ENCODE measurements around the gene ST6GALNAC2.
"Not testable (repeated sequence)": the region's sequence is repeated elsewhere in the genome, so short reads cannot be mapped to it uniquely, and the experiment has no call there.

The ST6GALNAC2 gene

GRCh38 chr17:76560036-76560876, 25.4 kb downstream of the ST6GALNAC2 start (continued):
- TF ChIP-seq ZBTB44 (tag by site-specific recombination; IDR thresholded peaks at IDR 0.05) (no peak), ZNF354C (tag by site-specific recombination; IDR thresholded peaks at IDR 0.05; ENCODE audit: borderline replicate concordance, low read depth) (no peak), KLF16 (tag by site-specific recombination; IDR thresholded peaks at IDR 0.05) (no peak), ZNF670 (tag by site-specific recombination; IDR thresholded peaks at IDR 0.05; ENCODE audit: low read depth) (no peak), ZNF560 (tag by site-specific recombination; IDR thresholded peaks at IDR 0.05; ENCODE audit: borderline replicate concordance) (no peak), ZNF843 (tag by site-specific recombination; IDR thresholded peaks at IDR 0.05) (no peak), ZBTB20 (tag by site-specific recombination; IDR thresholded peaks at IDR 0.05) (peak; percentile 98), ZFP37 (tag by site-specific recombination; IDR thresholded peaks at IDR 0.05) (no peak), ZNF391 (tag by site-specific recombination; IDR thresholded peaks at IDR 0.05; ENCODE audit: borderline replicate concordance, low read depth) (no peak), ELK4 (IDR thresholded peaks at IDR 0.05; ENCODE audit: borderline replicate concordance, low read depth, low read length) (no peak), ZXDB (tag by site-specific recombination; IDR thresholded peaks at IDR 0.05) (no peak), ZNF433 (tag by site-specific recombination; IDR thresholded peaks at IDR 0.05; ENCODE audit: low read depth) (no peak), ZNF514 (tag by site-specific recombination; IDR thresholded peaks at IDR 0.05) (no peak), SCRT1 (tag by site-specific recombination; IDR thresholded peaks at IDR 0.05; ENCODE audit: borderline replicate concordance) (peak; percentile 71), SCRT2 (tag by site-specific recombination; IDR thresholded peaks at IDR 0.05) (peak; percentile 50; the same call in 1 of the 2 replicates), ZNF362 (tag by site-specific recombination; IDR thresholded peaks at IDR 0.05) (no peak), ZNF677 (tag by site-specific recombination; IDR thresholded peaks at IDR 0.05) (no peak), RBAK (tag by site-specific recombination; IDR thresholded peaks at IDR 0.05) (no peak), ZEB2 (tag by site-specific recombination; IDR thresholded peaks at IDR 0.05) (no peak), ZNF416 (tag by site-specific recombination; IDR thresholded peaks at IDR 0.05) (no peak)

GRCh38 chr17:76559460-76559859, 26.2 kb downstream of the ST6GALNAC2 start:
- CTCF ChIA-PET: interaction anchor here (0.7 to 7.6 kb wide), 7 partner anchors 12 to 122 kb away, joined by 3 to 108 read pairs (median 5); no protein-coding TSS in a partner anchor
- H3K9me3 ChIP-seq (ENCODE audit: control insufficient read depth, insufficient read depth, low read depth, low read length): not testable (repeated sequence)
- POLR2A ChIA-PET: interaction anchor here (0.5 to 1.4 kb wide), 4 partner anchors 13 to 152 kb away, joined by 3 to 4 read pairs (median 3); no protein-coding TSS in a partner anchor
- Histone ChIP-seq H3K27ac (ENCODE audit: extremely low read depth, low read depth, low read length) (peak overlapping the region; percentile 19; the same call in 1 of the 2 replicates), H3K4me1 (ENCODE audit: control insufficient read depth, insufficient read depth, low read length) (peaks cover 20% of the 10 kb centered on the region), H3K4me3 (ENCODE audit: low read depth, low read length) (peak overlapping the region; percentile 3), H3K36me3 (ENCODE audit: control insufficient read depth in 2 of 2, insufficient read depth in 1 of 2, low read length in 2 of 2) (peaks cover 37 to 62% of the 10 kb centered on the region in 2 experiments)
- 0 out of 2 replicates have a peak, but pooled peaks have one; percentile 0 for TF ChIP-seq ZNF580 (tag by site-specific recombination; IDR thresholded peaks at IDR 0.05)
